CD4-positive, CD25-positive, alpha-beta regulatory T cell (primary cell): ENCODE measurements around the gene POLR2H. TPM values are rescaled to one million over a fixed set of nuclear protein-coding genes. Genes with fewer than 3 reads are reported as not detected.

Experiments used
- ATAC-seq, 2 donors: fragments of 150-1000 bp; cut with Tn5 transposase; one replicate each; pipeline ENCODE4 v1.10.0; 2021; ENCODE audit warnings: low read depth in 2 of 2, moderate number of reproducible peaks in 2 of 2, moderate library complexity in 1 of 2
- DNase-seq, 3 donors: peaks; one replicate each; pipeline versions ENCODE4 v3.0.0 to v3.0.0-alpha.2; 2012 to 2022; ENCODE audit warnings: mixed read lengths in 1 of 3
- H3K27ac ChIP-seq: one replicate; pipeline ENCODE4 v1.7.0; 2013; ENCODE audit warnings: mild to moderate bottlenecking, low read length; ENCODE audit not compliant: insufficient read depth, poor library complexity, severe bottlenecking
- H3K27me3 ChIP-seq: one replicate; pipeline ENCODE4 v1.7.0; 2013; ENCODE audit warnings: low read length; ENCODE audit not compliant: control insufficient read depth, insufficient read depth
- H3K36me3 ChIP-seq: one replicate; pipeline ENCODE4 v1.7.0; 2013; ENCODE audit warnings: mild to moderate bottlenecking, low read length, moderate library complexity; ENCODE audit not compliant: control insufficient read depth, insufficient read depth
- H3K4me1 ChIP-seq: 2 replicates; pipeline ENCODE4 v1.7.0; 2013; ENCODE audit warnings: mild to moderate bottlenecking, low read length; ENCODE audit not compliant: insufficient read depth, control insufficient read depth, poor library complexity, severe bottlenecking
- H3K4me3 ChIP-seq: one replicate; pipeline ENCODE4 v1.7.0; 2013; ENCODE audit warnings: low read depth, mild to moderate bottlenecking, low read length, moderate library complexity
- H3K9me3 ChIP-seq, 2 experiments: 1 replicate in 1 of 2; 2 replicates in 1 of 2; pipeline ENCODE4 v1.7.0; 2013; ENCODE audit warnings: low read length in 2 of 2, mild to moderate bottlenecking in 1 of 2, moderate library complexity in 1 of 2; ENCODE audit not compliant: control insufficient read depth in 2 of 2
- H3K27ac Mint-ChIP-seq, 3 donors: one replicate each; pipeline ENCODE4 v1.8.0; 2020 to 2022; ENCODE audit warnings: mild to moderate bottlenecking in 3 of 3, mixed read lengths in 3 of 3, moderate library complexity in 2 of 3
- H3K27me3 Mint-ChIP-seq: one replicate; pipeline ENCODE4 v1.8.0; 2022; ENCODE audit warnings: mild to moderate bottlenecking, mixed read lengths
- H3K36me3 Mint-ChIP-seq: one replicate; pipeline ENCODE4 v1.8.0; 2020; ENCODE audit warnings: mixed read lengths
- H3K4me1 Mint-ChIP-seq, 4 donors: one replicate each; pipeline ENCODE4 v1.8.0; 2020 to 2022; ENCODE audit warnings: mixed read lengths in 4 of 4, mild to moderate bottlenecking in 1 of 4
- H3K4me3 Mint-ChIP-seq, 4 donors: one replicate each; pipeline ENCODE4 v1.8.0; 2020 to 2022; ENCODE audit warnings: mild to moderate bottlenecking in 4 of 4, mixed read lengths in 4 of 4, moderate library complexity in 3 of 4
- H3K9me3 Mint-ChIP-seq, 7 donors: one replicate each; pipeline ENCODE4 v1.8.0; 2020 to 2022; ENCODE audit warnings: mixed read lengths in 7 of 7, mild to moderate bottlenecking in 3 of 7, moderate library complexity in 2 of 7
- polyA plus RNA-seq, 4 donors: library from polyadenylated mRNA; unstranded; fragments of 300-500 nt; fragmentation: Illumina TruSeq; gene quantifications; one replicate each; pipeline ENCODE4 v1.2.3, GENCODE V29; 2021
- total RNA-seq: library from RNA; stranded (reverse); gene quantifications from one replicate; pipeline ENCODE4 v1.2.3, GENCODE V29; 2022

The POLR2H gene
- total and polyA plus RNA-seq, 5 donors from 2014 or later: 39.4 to 64.9 (median 59.3) TPM

DNA sequence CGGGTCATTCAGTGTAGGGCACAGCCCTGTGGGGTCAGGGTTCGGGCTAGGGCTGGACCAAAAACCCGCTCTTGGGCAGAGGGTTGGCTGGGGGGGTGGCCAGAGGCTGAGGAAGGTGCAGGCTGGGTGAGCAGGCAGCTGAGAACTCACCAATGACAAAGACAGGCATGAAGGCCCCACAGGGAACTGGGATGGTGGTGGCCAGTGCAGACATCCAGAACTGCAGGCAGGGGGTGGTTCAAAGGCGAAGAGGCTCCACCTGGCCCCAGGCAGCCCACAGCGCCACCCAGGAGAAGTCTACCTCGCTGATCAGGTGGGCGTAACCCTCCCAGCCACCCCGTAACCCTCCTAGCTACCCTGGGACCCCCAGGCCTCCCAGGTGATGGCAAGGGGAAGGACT lies 6.8 kb upstream of the POLR2H start:
- Histone ChIP-seq H3K36me3 (no peaks in the 10 kb centered on the region), H3K4me3 (no peak overlapping the region), H3K4me1 (peaks cover 4% of the 10 kb centered on the region), H3K27me3 (no peaks in the 10 kb centered on the region), H3K27ac (no peak overlapping the region), H3K9me3 (no peaks in the 10 kb centered on the region)
- Mint-ChIP-seq H3K4me3 (peak overlapping the region in 1 of 4 donors; percentile 80), H3K9me3 (no peaks in the 10 kb centered on the region), H3K27me3 (peaks cover 4% of the 10 kb centered on the region), H3K4me1 (no peaks in the 10 kb centered on the region), H3K27ac (no peak overlapping the region), H3K36me3 (peaks cover 5% of the 10 kb centered on the region)
- no peak for ATAC-seq
- no peak for DNase-seq

DNA sequence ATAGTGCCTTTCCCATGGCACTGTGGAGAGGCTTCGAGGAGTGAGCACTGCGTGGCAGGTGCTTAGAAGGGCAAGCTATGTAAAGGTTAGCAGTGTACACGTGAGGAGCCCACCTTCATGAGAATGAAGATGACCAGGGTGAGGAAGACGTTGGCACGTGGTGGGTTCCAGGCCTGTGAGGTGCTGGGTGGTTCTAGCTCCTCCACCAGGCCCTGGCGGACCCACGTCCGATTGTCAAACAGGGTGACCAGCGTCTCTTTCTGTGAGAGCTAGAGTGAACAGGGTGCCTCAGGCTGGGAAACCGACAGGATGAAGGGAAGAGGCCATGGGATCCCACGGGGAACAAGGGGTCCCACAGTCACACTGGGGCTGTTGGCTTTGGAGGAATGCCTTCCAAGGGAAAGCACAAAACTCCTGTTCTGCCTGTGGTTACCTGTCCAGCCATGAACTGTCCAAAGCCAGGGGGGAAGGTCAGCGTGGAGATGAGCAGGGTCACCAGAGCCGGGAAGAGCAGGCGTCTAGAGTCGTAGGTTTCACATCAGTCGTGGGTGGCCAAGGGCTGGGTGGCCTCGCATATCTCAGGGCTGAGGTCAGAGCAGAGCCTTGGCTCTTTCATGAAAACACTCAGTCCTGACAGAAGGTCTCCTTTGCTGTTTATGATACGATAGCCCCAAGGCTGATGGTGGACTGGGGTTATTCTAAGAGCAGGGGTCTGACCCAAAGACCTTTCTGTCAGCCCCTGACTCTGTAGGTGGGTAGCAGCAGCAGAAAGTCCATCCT lies 6.1 kb upstream of the POLR2H start:
- no peaks in the 10 kb centered on the region for H3K9me3 Mint-ChIP-seq
- ATAC-seq: no peak
- peaks cover 0 to 6% (median 4%) of the 10 kb centered on the region in 4 donors for H3K4me1 Mint-ChIP-seq
- no peak for DNase-seq
- Histone ChIP-seq H3K4me3 (no peak overlapping the region), H3K9me3 (no peaks in the 10 kb centered on the region), H3K27ac (no peak overlapping the region), H3K36me3 (no peaks in the 10 kb centered on the region), H3K27me3 (no peaks in the 10 kb centered on the region), H3K4me1 (peaks cover 5% of the 10 kb centered on the region)
- H3K36me3 Mint-ChIP-seq: peaks cover 5% of the 10 kb centered on the region
- no peak overlapping the region for H3K27ac Mint-ChIP-seq
- H3K27me3 Mint-ChIP-seq: peaks cover 4% of the 10 kb centered on the region
- peak overlapping the region in 1 of 4 donors; percentile 80 for H3K4me3 Mint-ChIP-seq

DNA sequence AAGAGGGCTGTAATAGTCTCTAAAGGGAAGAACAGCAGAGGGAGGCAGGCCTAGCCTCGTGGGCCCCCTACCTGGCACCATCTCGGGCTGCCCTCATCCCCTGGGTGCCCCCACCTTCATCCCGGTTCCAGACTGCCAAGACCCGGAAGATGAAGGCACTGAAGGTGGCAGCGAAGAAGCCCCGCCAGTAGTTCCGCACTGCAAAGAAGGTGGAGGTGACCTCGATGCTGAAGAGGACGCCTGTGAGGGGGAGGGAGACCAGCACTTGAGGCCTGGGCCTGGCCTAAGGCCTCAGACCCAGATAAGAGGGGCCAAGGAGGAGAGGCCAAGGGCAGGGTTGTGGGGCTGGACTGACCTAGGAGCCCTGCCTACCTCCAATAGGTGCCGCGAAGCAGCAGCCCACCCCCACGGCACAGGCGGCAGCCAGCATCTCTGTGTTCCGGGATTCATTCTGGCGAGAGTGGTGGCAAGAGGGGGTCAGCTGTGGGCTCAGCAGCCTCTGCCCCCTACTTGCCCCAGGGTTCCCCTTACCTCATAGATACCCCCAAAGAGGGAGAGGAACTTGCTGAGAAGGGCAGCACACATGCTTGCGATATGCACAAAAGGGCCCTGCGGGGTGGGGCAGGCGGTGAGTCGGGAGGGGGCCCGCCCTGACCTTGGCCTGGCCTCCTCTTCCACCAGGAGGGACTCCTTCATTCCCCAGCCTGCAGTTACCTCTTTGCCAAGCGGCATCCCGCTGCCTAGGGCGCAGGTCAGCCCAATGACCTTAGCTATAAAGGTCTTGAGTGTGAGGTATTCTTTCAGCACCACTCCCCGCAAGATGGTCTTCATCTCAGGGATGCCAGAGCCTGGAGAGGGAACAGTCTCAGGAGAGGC lies 4.0 kb upstream of the POLR2H start:
- H3K27ac Mint-ChIP-seq: no peak overlapping the region

DNA sequence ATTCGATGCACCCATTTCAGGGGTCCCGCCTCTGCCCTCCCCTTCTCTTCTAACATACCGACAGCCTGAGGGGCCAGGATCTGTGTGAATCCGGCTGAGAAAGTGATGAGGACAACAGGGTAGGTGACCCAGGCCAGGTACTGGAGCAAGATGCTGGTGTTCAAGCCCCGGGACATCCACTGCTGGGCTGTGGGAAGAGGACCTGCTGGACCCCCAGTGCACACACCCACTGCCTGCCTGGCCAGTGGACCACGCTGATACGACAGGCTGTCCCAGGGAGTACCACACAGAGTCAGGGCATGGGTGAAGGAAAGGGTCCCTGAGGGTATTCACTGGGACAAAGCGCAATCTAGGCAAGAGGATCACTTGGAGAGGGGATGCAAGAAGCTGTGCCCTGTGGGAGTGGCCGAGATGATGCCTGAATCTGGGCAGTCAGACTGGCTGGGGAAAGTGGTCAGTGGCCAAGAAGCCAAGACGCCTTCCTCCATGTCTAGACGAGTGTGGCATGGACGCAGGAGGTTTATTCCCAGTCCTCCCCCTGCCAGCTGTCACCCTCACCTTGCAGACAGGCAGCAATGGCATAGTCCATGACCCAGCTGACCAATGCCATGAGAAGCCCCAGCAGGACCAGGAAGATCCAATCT lies 3.3 kb upstream of the POLR2H start:
- Histone ChIP-seq H3K9me3 (no peaks in the 10 kb centered on the region), H3K4me3 (no peak overlapping the region), H3K4me1 (peaks cover 23% of the 10 kb centered on the region), H3K27me3 (no peaks in the 10 kb centered on the region), H3K36me3 (no peaks in the 10 kb centered on the region), H3K27ac (no peak overlapping the region)
- Mint-ChIP-seq H3K9me3 (no peaks in the 10 kb centered on the region), H3K36me3 (peaks cover 5% of the 10 kb centered on the region), H3K4me1 (peaks cover 0 to 17% (median 10%) of the 10 kb centered on the region in 4 donors), H3K4me3 (peak overlapping the region in 2 of 4 donors; percentile 43 to 54), H3K27me3 (peaks cover 7% of the 10 kb centered on the region), H3K27ac (no peak overlapping the region)
- no peak for DNase-seq
- no peak for ATAC-seq

More for the DNA sequence above, 4.0 kb upstream of the POLR2H start:
- Histone ChIP-seq H3K4me3 (no peak overlapping the region), H3K27me3 (no peaks in the 10 kb centered on the region), H3K36me3 (no peaks in the 10 kb centered on the region), H3K4me1 (peaks cover 22% of the 10 kb centered on the region), H3K27ac (no peak overlapping the region), H3K9me3 (no peaks in the 10 kb centered on the region)
- no peak for DNase-seq
- Mint-ChIP-seq H3K4me3 (peak overlapping the region in 1 of 4 donors; percentile 57), H3K4me1 (peaks cover 0 to 16% (median 9%) of the 10 kb centered on the region in 4 donors), H3K9me3 (no peaks in the 10 kb centered on the region), H3K36me3 (peaks cover 5% of the 10 kb centered on the region), H3K27me3 (peaks cover 4% of the 10 kb centered on the region)
- ATAC-seq: no peak

DNA sequence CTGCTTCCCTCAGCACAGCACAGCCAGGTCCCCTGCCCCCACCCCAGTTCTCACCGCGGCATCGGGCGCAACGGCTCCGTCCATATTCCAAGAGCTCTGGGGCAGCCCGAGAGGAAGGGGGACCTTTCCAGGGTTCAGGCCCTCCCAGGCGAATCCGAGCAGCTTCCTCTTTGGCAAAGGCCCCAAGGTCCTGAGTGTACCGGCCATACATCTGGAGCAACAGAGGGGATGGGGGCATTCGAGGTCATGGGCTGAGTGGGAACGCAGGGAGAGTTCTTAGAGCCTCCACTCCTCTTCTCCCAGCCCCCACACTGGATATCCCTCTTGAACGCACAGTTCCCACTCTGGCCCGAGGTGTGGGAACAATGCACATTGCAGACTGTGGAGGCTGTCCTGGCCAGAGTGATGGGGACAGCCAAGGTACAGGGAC lies 2.6 kb upstream of the POLR2H start:
- H3K4me3 Mint-ChIP-seq: peak overlapping the region in 1 of 4 donors; percentile 54
- ATAC-seq: no peak
- no peak overlapping the region for H3K4me3 ChIP-seq
- H3K27me3 ChIP-seq: no peaks in the 10 kb centered on the region
- no peak for DNase-seq
- peaks cover 5% of the 10 kb centered on the region for H3K36me3 Mint-ChIP-seq
- no peaks in the 10 kb centered on the region for H3K36me3 ChIP-seq
- H3K27ac ChIP-seq: no peak overlapping the region
- H3K4me1 Mint-ChIP-seq: peaks cover 0 to 24% (median 14%) of the 10 kb centered on the region in 4 donors
- H3K27me3 Mint-ChIP-seq: peaks cover 11% of the 10 kb centered on the region
- H3K27ac Mint-ChIP-seq: no peak overlapping the region
- peaks cover 30% of the 10 kb centered on the region for H3K4me1 ChIP-seq
- H3K9me3 Mint-ChIP-seq: no peaks in the 10 kb centered on the region
- H3K9me3 ChIP-seq: no peaks in the 10 kb centered on the region

DNA sequence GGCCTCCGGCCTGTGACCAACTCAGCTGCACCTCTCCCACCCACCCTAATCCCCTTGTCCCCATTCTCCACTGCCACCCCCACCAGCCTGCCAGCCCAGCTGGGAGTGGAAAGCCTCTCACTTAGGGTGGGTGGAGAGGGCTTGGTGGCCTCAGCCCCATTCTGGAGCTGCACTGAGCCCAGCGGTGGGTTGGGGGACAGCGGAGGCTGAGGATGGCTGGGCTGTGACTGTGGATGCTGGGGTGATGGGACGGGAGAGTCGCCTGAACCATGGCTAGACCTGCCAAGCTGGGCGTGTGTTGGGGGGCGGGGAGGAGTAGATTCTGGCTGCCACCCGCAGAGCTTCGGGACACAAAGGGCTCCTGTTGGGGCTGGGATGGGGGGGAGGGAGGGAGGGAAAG lies 1.9 kb upstream of the POLR2H start:
- Mint-ChIP-seq H3K4me1 (peaks cover 1 to 31% (median 19%) of the 10 kb centered on the region in 4 donors), H3K27ac (no peak overlapping the region), H3K27me3 (peaks cover 11% of the 10 kb centered on the region), H3K36me3 (peaks cover 5% of the 10 kb centered on the region), H3K4me3 (peak overlapping the region in 3 of 4 donors; percentile 64 to 90 (median 88)), H3K9me3 (no peaks in the 10 kb centered on the region)
- H3K9me3 ChIP-seq: no peaks in the 10 kb centered on the region
- no peak overlapping the region for H3K27ac ChIP-seq
- H3K4me3 ChIP-seq: no peak overlapping the region
- ATAC-seq (no peak), DNase-seq (no peak)
- no peaks in the 10 kb centered on the region for H3K36me3 ChIP-seq
- H3K4me1 ChIP-seq: peaks cover 33% of the 10 kb centered on the region
- no peaks in the 10 kb centered on the region for H3K27me3 ChIP-seq

DNA sequence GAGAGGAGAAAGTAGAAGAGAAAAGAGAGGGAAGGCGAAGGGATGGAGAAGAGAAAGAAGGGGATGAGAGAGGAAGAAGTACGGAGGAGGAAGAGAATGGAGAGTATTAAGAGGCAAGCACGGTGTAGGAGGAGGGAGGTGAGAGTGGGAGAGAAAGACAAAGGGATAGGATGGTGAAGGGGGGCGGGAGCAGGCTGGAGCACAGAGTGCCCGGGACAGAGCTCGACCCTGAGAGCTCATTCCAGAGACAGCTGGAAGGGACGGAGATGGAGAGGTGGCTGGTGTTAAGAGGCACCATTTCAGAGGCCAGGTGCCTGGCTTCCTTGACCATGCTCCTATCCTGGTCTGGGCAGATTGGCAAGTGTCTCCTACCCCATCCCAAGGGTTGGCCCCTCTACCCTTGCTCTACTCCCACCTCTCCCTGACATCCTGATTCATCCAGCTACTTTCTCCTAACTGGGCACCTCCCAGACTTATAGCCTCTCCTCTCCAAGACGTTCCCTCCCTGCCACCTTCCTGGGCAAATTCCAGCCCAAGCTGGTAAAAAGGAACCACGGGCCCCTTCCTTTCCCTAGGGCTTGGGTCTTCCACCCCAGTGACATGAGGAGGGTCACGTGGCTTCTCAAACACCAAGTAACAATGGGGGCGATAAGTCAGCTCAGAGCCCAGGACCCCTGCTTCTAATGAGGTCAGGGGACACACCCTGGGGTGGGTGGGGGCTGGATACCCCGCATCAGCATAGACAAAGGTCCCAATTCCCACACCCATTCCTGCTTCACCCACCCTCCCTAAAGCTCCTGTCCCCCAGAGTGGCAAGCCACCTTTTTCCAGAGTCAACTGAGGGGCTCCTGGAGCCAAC lies 1.2 kb upstream of the POLR2H start:
- Histone ChIP-seq H3K9me3 (no peaks in the 10 kb centered on the region), H3K4me1 (peaks cover 33% of the 10 kb centered on the region), H3K27me3 (no peaks in the 10 kb centered on the region), H3K27ac (no peak overlapping the region), H3K4me3 (no peak overlapping the region), H3K36me3 (no peaks in the 10 kb centered on the region)
- peaks cover 7% of the 10 kb centered on the region for H3K36me3 Mint-ChIP-seq
- H3K9me3 Mint-ChIP-seq: no peaks in the 10 kb centered on the region
- H3K4me3 Mint-ChIP-seq: peak overlapping the region; percentile 88 to 94 (median 89)
- no peak for ATAC-seq
- H3K27ac Mint-ChIP-seq: no peak overlapping the region
- peaks cover 4 to 38% (median 26%) of the 10 kb centered on the region in 4 donors for H3K4me1 Mint-ChIP-seq
- peaks cover 7% of the 10 kb centered on the region for H3K27me3 Mint-ChIP-seq
- no peak for DNase-seq
